ENCODE measurements around the gene COL15A1.

- TF ChIP-seq CTCF (IDR thresholded peaks at IDR 0.05) = no peak
- no peak for TF ChIP-seq CBFB (CRISPR knock-in tag; IDR thresholded peaks at IDR 0.05; ENCODE audit: low read depth)
- TF ChIP-seq ZNF317 (CRISPR knock-in tag; IDR thresholded peaks at IDR 0.05; ENCODE audit: borderline replicate concordance, low read depth) = no peak
- no peak for TF ChIP-seq CDX4 (CRISPR knock-in tag; IDR thresholded peaks at IDR 0.05; ENCODE audit: borderline replicate concordance)
- TF ChIP-seq CREB1 (CRISPR knock-in tag; IDR thresholded peaks at IDR 0.05) = no peak
- TF ChIP-seq USF2 (CRISPR knock-in tag; IDR thresholded peaks at IDR 0.05) = no peak
- no peak for TF ChIP-seq GABPB1 (CRISPR knock-in tag; IDR thresholded peaks at IDR 0.05)
- no peak for TF ChIP-seq ZNF425 (CRISPR knock-in tag; conservative IDR thresholded peaks at IDR 0.05)
- no peak for TF ChIP-seq HMGA2 (CRISPR knock-in tag; IDR thresholded peaks at IDR 0.05)
- TF ChIP-seq USF1 (CRISPR knock-in tag; IDR thresholded peaks at IDR 0.05) = no peak
- TF ChIP-seq MAX (CRISPR knock-in tag; IDR thresholded peaks at IDR 0.05) = no peak
- TF ChIP-seq ZNF423 (CRISPR knock-in tag; IDR thresholded peaks at IDR 0.05) = no peak
- peak; percentile 39; the same call in 1 of the 2 replicates for TF ChIP-seq FOXP4 (CRISPR knock-in tag; IDR thresholded peaks at IDR 0.05)
Measured at GRCh38 chr9:99105152-99106043, 161.7 kb downstream of the COL15A1 start.

Measured in WTC11 (cell line).